ENCODE data around the gene MTHFD1L.

DNA sequence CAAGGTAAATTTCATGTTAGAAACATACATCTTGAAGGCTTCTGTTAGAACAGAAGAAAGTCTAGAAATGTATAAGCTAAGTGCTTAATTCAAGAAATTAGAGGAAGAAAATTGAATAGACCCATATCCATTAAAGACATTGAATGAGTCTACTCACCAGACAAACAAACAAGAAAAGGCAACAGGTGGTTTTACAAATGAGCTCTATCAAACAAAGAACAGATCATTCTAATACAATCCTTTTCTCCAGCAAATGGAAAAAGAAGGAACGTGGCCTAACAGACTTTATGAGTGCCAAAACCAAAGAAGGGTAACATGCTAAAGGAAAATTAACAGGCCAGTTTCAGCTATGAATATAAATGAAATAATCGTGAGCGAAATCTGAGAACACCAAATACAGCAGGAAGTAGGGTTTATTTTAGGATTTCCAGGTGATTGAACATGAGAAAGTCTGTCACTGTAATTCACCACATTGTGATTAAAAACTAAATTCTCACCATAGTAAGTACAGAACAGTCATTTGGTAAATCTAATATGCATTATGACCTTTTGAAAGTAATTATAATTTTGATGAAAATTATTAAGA, 22.6 kb downstream of the MTHFD1L start:
- no peak for TF ChIP-seq CTCF (IDR thresholded peaks at IDR 0.05)
- no peak for TF ChIP-seq POLR2AphosphoS5 (IDR thresholded peaks at IDR 0.05)

Measured in stomach (tissue), 4 donors.